Suprapubic skin (tissue), 4 donors: ENCODE measurements around the gene ACP1. TPM values are rescaled to one million over a fixed set of nuclear protein-coding genes. Genes with fewer than 3 reads are reported as not detected.

Experiments
- DNase-seq, 2 donors: peaks; one replicate each; pipeline ENCODE4 v3.0.0-alpha.2; 2019; ENCODE audit warnings: low spot score in 2 of 2
- H3K27ac ChIP-seq: fragments of 200-600 bp; sonication (generic); one replicate; pipeline ENCODE4 v1.5.1; 2019
- H3K27me3 ChIP-seq: fragments of 200-600 bp; sonication (generic); one replicate; pipeline ENCODE4 v1.5.1; 2019
- H3K36me3 ChIP-seq: fragments of 200-600 bp; sonication (generic); one replicate; pipeline ENCODE4 v1.5.1; 2019
- H3K4me1 ChIP-seq: fragments of 200-600 bp; sonication (generic); one replicate; pipeline ENCODE4 v1.5.1; 2019
- H3K4me3 ChIP-seq: fragments of 200-600 bp; sonication (generic); one replicate; pipeline ENCODE4 v1.5.1; 2019; ENCODE audit warnings: mild to moderate bottlenecking
- H3K9me3 ChIP-seq: fragments of 200-600 bp; sonication (generic); one replicate; pipeline ENCODE4 v1.5.1; 2019
- EP300 ChIP-seq: sonication (generic); formaldehyde crosslinking; IDR thresholded peaks from one replicate; pipeline ENCODE4 v1.6.1; 2017; ENCODE audit warnings: antibody characterized with exemption
- POLR2A ChIP-seq, 2 donors: fragments of 450-650 bp; IDR thresholded peaks; one replicate each; pipeline ENCODE4 v1.6.1; 2017; ENCODE audit warnings: antibody characterized with exemption in 2 of 2, mild to moderate bottlenecking in 2 of 2, moderate library complexity in 2 of 2
- POLR2AphosphoS5 ChIP-seq, 3 donors: sonication (generic); formaldehyde crosslinking; IDR thresholded peaks; one replicate each; pipeline ENCODE4 v1.6.1; 2017; ENCODE audit warnings: antibody characterized with exemption in 3 of 3
- WGBS: methylation state at CpG from one replicate; pipeline ENCODE4 v1.1.5; 2018; 5-methylcytosine and 5-hydroxymethylcytosine counted together
- total RNA-seq, 4 donors: library from RNA; depleted of rRNA; stranded (reverse); fragments of >200 nt; gene quantifications; one replicate each; pipeline ENCODE4 v1.1.0, GENCODE V29; 2016
- TF ChIP-seq, protein P1 (sequence below), 2 donors: fragments of 200-600 bp in 1 of 2; fragments of 450-650 bp in 1 of 2; sonication (generic) in 1 of 2; IDR thresholded peaks; one replicate each; pipeline ENCODE4 v1.5.1; 2016 to 2019; ENCODE audit warnings: antibody characterized with exemption in 2 of 2, mild to moderate bottlenecking in 1 of 2, moderate library complexity in 1 of 2

ACP1 gene
- total RNA-seq, 4 donors from 2014 or later, result 72.4 to 90.8 (median 73.0) TPM

DNA sequence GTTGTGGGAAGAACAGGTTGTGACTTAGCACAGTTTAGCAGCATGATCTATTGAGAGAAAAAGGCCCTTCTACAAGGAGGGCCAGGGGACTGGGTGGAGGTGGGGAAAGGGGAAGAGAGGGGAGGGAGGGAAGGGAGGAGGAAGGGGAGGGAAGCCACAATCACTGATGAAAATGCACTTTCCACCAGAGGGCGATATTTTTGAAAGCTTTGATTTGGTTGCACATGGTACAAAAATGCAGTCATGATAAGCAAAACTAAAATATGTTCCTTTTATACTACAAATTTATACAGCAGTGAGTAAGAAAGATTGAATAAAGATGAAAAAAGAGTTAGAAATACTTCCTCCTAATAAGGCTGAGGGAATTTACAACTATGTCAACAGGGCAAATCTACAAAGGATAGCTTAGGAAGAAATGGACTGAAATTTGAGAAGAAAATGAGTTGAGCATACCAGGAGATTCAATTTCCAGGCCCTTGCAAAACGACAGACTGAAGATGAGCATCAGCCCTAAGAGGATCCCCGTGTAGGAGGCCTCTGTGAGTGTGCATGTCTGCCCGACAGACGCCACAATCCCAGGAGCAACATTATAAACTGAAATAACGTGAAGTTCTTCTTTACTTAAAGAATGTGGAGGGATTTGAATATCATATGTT is 18.1 kb upstream of the ACP1 start:
- Histone ChIP-seq H3K4me3 (no peak overlapping the region), H3K4me1 (no peaks in the 10 kb centered on the region), H3K27me3 (no peaks in the 10 kb centered on the region), H3K27ac (no peak overlapping the region), H3K36me3 (peaks cover 67% of the 10 kb centered on the region), H3K9me3 (peaks cover 4% of the 10 kb centered on the region)
- 54% methylated on average over 6 of the region's 6 CpGs for WGBS
- DNase-seq, result no peak
- TF ChIP-seq, protein P1, sequence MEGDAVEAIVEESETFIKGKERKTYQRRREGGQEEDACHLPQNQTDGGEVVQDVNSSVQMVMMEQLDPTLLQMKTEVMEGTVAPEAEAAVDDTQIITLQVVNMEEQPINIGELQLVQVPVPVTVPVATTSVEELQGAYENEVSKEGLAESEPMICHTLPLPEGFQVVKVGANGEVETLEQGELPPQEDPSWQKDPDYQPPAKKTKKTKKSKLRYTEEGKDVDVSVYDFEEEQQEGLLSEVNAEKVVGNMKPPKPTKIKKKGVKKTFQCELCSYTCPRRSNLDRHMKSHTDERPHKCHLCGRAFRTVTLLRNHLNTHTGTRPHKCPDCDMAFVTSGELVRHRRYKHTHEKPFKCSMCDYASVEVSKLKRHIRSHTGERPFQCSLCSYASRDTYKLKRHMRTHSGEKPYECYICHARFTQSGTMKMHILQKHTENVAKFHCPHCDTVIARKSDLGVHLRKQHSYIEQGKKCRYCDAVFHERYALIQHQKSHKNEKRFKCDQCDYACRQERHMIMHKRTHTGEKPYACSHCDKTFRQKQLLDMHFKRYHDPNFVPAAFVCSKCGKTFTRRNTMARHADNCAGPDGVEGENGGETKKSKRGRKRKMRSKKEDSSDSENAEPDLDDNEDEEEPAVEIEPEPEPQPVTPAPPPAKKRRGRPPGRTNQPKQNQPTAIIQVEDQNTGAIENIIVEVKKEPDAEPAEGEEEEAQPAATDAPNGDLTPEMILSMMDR (IDR thresholded peaks at IDR 0.05), result peak; percentile 12 to 52
- no peak for TF ChIP-seq POLR2AphosphoS5 (IDR thresholded peaks at IDR 0.05)

DNA sequence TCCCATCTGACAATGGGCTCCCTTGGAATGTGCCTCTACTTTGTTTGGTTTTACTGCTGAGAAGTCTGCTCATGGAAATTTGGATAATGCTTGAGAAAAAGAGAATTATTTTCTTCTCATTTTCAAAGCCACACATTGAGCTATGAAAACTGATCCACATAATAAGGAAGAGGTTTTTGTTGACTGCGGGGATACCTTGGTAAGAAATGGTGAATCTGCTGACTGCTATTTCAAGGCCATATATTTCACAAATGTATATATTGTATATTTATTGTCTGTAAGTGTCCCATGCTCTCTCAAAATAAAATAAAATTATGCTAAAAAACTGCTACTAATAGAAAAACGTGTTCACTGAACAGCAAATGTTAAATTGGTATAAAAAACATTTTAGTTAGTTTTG is 16.0 kb upstream of the ACP1 start:
- H3K36me3 ChIP-seq, result peaks cover 52% of the 10 kb centered on the region
- no peak overlapping the region for H3K4me3 ChIP-seq
- no peaks in the 10 kb centered on the region for H3K9me3 ChIP-seq
- TF ChIP-seq POLR2AphosphoS5 (IDR thresholded peaks at IDR 0.05) (no peak), EP300 (no peak), POLR2A (IDR thresholded peaks at IDR 0.05) (no peak)
- TF ChIP-seq, protein P1 (IDR thresholded peaks at IDR 0.05), result no peak
- WGBS, result 91% methylated on average over 2 of the region's 2 CpGs
- no peak for DNase-seq
- H3K4me1 ChIP-seq, result no peaks in the 10 kb centered on the region
- no peaks in the 10 kb centered on the region for H3K27me3 ChIP-seq
- H3K27ac ChIP-seq, result no peak overlapping the region

DNA sequence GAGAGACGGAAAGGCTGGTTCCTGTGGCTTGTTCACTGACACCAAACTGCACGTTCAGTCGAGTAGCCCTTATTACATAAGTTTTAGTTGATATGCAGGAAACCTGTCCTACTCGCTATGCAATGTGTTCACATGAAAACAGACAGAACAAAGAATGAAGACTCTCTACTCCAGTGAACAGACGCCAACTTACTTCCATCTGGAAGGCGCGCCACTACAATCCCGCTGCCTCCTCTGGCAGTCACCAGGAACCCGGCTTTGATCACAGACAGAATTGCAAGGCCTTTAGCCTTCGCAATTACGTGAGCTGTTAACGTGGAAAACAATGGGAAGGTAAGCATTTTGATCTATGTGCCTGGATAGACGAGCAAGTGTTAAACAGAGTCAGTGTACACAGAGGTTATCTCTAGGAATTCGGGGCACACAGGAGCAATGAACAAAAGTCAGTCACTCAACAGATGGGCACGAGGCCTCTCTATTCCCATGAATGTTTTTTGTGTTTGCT is 15.2 kb upstream of the ACP1 start:
- TF ChIP-seq POLR2A (IDR thresholded peaks at IDR 0.05) (no peak), POLR2AphosphoS5 (IDR thresholded peaks at IDR 0.05) (no peak), EP300 (no peak)
- TF ChIP-seq, protein P1 (IDR thresholded peaks at IDR 0.05), result no peak
- Histone ChIP-seq H3K4me3 (no peak overlapping the region), H3K9me3 (no peaks in the 10 kb centered on the region), H3K36me3 (peaks cover 43% of the 10 kb centered on the region), H3K27me3 (no peaks in the 10 kb centered on the region), H3K27ac (no peak overlapping the region), H3K4me1 (no peaks in the 10 kb centered on the region)
- 71% methylated on average over 15 of the region's 15 CpGs for WGBS
- no peak for DNase-seq

DNA sequence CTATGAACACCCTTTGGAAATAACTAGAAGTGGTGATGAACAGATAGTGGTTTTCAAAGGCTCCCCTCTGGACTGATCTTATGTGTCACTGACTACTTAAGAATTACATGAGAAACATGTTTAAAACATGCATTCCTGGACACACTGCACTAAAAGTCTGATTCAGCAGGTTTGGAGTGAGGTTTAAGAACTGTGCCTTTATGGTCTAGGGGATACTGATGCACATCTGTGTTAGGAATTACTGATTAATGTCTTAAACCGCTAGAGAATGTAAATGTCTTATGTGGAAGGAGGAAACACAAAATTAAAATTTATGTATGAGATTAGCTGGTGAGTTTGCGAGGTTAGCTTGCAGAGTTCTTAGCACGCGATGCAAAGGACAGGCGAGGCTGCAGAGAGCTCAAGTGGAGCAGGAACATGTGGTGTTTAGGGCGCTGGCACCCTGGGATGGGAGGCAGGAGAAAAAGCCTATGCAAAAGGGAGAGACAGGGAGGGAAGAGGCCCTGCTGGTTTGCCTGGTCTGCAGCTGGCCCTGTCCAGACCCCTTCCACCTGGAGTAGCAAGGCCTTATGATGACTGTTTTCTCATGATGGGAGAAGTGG is 12.6 kb upstream of the ACP1 start:
- H3K9me3 ChIP-seq, result no peaks in the 10 kb centered on the region
- WGBS, result 77% methylated on average over 6 of the region's 6 CpGs
- TF ChIP-seq POLR2A (IDR thresholded peaks at IDR 0.05) (no peak), EP300 (no peak), POLR2AphosphoS5 (IDR thresholded peaks at IDR 0.05) (no peak)
- TF ChIP-seq, protein P1 (IDR thresholded peaks at IDR 0.05), result no peak
- no peaks in the 10 kb centered on the region for H3K4me1 ChIP-seq
- peaks cover 23% of the 10 kb centered on the region for H3K36me3 ChIP-seq
- H3K4me3 ChIP-seq, result no peak overlapping the region
- DNase-seq, result no peak
- H3K27ac ChIP-seq, result no peak overlapping the region
- H3K27me3 ChIP-seq, result no peaks in the 10 kb centered on the region

DNA sequence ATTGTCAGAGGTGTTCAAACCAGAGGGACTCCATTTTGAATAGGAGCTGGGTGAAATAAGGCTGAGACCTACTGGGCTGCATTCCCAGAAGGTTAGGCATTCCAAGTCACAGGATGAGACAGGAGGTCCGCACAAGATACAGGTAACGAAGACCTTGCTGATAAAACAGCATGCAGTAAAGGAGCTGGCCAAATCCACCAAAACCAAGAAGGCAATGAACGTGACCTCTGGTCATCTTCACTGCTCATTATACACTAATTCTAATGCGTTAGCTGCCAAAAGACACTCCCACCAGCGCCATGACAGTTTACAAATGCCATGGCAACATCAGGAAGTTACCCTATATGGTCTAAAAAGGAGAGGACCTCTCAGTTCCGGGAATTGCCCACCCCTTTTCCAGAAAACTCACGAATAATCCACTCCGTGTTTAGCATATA is 11.5 kb upstream of the ACP1 start:
- H3K9me3 ChIP-seq, result no peaks in the 10 kb centered on the region
- H3K4me3 ChIP-seq, result no peak overlapping the region
- H3K27ac ChIP-seq, result no peak overlapping the region
- TF ChIP-seq POLR2A (IDR thresholded peaks at IDR 0.05), result no peak
- no peak for TF ChIP-seq POLR2AphosphoS5 (IDR thresholded peaks at IDR 0.05)
- no peak for TF ChIP-seq EP300
- TF ChIP-seq, protein P1 (IDR thresholded peaks at IDR 0.05), result no peak
- H3K4me1 ChIP-seq, result no peaks in the 10 kb centered on the region
- H3K36me3 ChIP-seq, result peaks cover 17% of the 10 kb centered on the region
- WGBS, result 89% methylated on average over 8 of the region's 8 CpGs
- H3K27me3 ChIP-seq, result no peaks in the 10 kb centered on the region
- DNase-seq, result no peak
